Measurements from ENCODE around the gene SMIM44.

GRCh38 chr19:3494559-3494958 is 11.3 kb upstream of the SMIM44 start:
- TF ChIP-seq ZNF274 (IDR thresholded peaks at IDR 0.05; ENCODE audit: low read depth, low read length) = no peak
- no peak for TF ChIP-seq YY1 (IDR thresholded peaks at IDR 0.05; ENCODE audit: insufficient read depth, insufficient read length)
